ENCODE measurements around the gene TMEM139. TPM values are rescaled to one million over a fixed set of nuclear protein-coding genes. Genes with fewer than 3 reads are reported as not detected.

TMEM139 gene
- total and polyA plus RNA-seq, 4 donors, result 0.59 to 2.2 (median 1.7) TPM

DNA sequence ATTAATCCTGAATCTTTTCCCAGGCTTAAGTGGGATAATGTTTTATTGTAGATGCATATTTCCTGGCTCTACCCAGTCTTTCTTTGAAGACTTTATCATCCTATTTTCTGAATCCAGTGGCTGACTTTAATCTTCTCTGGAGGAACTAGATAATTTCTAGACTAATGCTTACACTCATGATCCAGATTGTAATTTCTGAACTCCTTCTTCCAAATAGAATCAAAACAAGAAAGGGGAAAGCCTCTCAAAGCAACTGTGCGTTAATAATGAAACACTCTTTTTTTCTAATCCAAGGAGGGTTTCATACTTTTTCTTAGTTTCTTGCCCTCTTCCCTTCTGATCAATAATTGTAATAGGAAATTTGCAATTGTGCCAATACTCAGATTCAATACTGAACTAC, 13.5 kb upstream of the TMEM139 start:
- WGBS (ENCODE audit: insufficient coverage), result no CpG with 5 or more reads among the region's 1 CpG
- no peaks in the 10 kb centered on the region for H3K4me1 ChIP-seq (ENCODE audit: control insufficient read depth, insufficient read depth, low read length)
- no peaks in the 10 kb centered on the region for H3K27me3 ChIP-seq (ENCODE audit: control insufficient read depth, insufficient read depth, low read length)
- no peaks in the 10 kb centered on the region for H3K9me3 ChIP-seq (ENCODE audit: control insufficient read depth, insufficient read depth, low read length)
- H3K4me3 ChIP-seq (ENCODE audit: low read depth, low read length), result no peak overlapping the region
- no peak for DNase-seq (ENCODE audit: low read depth in 4 of 6, low spot score in 6 of 6)
- H3K36me3 ChIP-seq (ENCODE audit: control insufficient read depth, insufficient read depth, low read length), result peaks cover 19% of the 10 kb centered on the region
- no peak overlapping the region for H3K27ac ChIP-seq (ENCODE audit: low read depth, low read length)

DNA sequence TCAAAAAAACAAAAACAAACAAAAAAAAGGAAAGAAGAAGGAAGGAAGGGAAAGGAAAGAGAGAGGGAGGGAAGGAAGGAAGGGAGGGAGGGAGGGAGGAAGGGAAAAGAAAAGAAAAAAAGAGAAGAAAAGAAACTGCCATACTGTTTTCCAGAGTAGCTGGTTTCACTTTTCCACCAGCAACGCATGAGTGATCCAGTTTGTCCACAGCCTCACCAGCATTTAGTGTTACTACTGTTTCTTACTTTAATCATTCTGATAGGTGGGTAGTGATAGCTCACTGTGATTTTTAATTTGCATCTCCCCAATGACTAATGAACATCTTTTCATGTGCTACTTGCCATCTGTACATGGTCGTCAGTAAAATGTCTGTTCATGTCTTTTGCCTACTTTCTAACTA, 11.9 kb upstream of the TMEM139 start:
- no CpG with 5 or more reads among the region's 2 CpGs for WGBS (ENCODE audit: insufficient coverage)
- Histone ChIP-seq H3K9me3 (ENCODE audit: control insufficient read depth, insufficient read depth, low read length) (no peaks in the 10 kb centered on the region), H3K27ac (ENCODE audit: low read depth, low read length) (no peak overlapping the region), H3K36me3 (ENCODE audit: control insufficient read depth, insufficient read depth, low read length) (peaks cover 13% of the 10 kb centered on the region), H3K4me1 (ENCODE audit: control insufficient read depth, insufficient read depth, low read length) (no peaks in the 10 kb centered on the region), H3K27me3 (ENCODE audit: control insufficient read depth, insufficient read depth, low read length) (no peaks in the 10 kb centered on the region), H3K4me3 (ENCODE audit: low read depth, low read length) (no peak overlapping the region)
- DNase-seq (ENCODE audit: low read depth in 4 of 6, low spot score in 6 of 6), result no peak

DNA sequence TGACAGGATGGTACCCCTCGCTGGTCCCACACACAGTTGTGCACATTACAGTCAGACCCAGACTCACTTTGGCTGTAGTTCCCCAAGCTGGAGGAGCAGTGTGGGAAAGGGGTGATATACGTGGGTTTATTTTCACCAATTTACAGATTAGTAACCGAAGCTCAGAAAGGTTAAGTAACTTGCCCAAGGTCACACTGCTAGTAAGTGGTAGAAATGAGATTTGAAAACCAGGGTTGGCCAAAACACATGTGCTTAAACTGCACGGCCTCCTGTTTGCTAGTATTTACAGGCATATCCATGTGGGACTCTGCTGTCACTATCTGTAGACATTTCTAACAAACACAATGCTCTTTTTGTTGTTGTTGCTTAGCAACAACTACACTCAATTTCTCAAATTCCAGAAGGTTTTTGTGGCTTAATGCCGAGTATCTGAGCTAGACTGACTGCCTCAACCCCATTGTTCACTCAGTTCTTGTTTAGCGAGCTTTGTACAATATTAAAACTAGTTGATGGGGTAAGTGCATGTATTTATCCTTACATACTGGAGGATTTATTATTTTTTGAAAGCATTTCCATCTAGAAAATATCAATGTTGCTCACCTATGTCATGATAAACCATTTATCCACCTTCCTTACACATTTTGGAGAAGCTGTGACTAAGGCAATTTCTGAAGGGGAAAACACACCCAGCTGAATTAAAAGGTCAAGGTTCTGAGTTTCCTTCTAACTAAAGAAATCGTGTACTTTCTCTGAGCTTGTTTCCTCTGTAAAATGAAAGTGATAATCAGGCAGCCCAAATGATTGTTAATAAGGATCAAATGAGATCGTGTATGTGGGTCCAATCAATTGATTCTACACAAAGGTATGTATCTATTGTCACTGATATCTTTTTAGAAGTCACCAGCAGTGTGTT, 5.3 kb upstream of the TMEM139 start:
- WGBS (ENCODE audit: insufficient coverage), result 13% methylated on average over 1 of the region's 8 CpGs
- Histone ChIP-seq H3K9me3 (ENCODE audit: control insufficient read depth, insufficient read depth, low read length) (no peaks in the 10 kb centered on the region), H3K4me3 (ENCODE audit: low read depth, low read length) (no peak overlapping the region), H3K27me3 (ENCODE audit: control insufficient read depth, insufficient read depth, low read length) (no peaks in the 10 kb centered on the region), H3K36me3 (ENCODE audit: control insufficient read depth, insufficient read depth, low read length) (no peaks in the 10 kb centered on the region), H3K4me1 (ENCODE audit: control insufficient read depth, insufficient read depth, low read length) (no peaks in the 10 kb centered on the region), H3K27ac (ENCODE audit: low read depth, low read length) (peak overlapping the region; percentile 90)
- DNase-seq (ENCODE audit: low read depth in 4 of 6, low spot score in 6 of 6), result peak in 3 of 6 donors; percentile 52 to 90 (median 90)

DNA sequence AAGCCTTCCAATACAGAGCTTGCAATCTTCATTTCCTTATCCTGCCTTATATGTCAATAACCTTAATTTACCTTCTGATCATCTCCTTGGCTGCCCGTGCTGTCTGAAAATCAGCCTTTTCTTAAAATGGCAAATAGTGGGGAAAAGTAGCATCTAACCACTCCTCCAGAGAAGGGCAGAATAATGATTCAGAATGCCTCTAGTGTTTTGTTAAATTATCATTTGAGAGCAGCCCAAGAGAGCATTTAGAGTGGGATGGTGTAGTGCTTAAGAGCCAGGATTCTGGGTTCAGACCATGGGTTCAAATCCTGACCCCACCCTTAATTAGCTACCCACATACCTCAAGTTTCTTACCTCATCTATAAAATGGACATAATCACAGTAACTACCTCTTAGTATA, 4.6 kb upstream of the TMEM139 start:
- H3K27me3 ChIP-seq (ENCODE audit: control insufficient read depth, insufficient read depth, low read length), result no peaks in the 10 kb centered on the region
- H3K27ac ChIP-seq (ENCODE audit: low read depth, low read length), result peak overlapping the region; percentile 90
- H3K9me3 ChIP-seq (ENCODE audit: control insufficient read depth, insufficient read depth, low read length), result no peaks in the 10 kb centered on the region
- no peaks in the 10 kb centered on the region for H3K36me3 ChIP-seq (ENCODE audit: control insufficient read depth, insufficient read depth, low read length)
- DNase-seq (ENCODE audit: low read depth in 4 of 6, low spot score in 6 of 6), result no peak
- H3K4me3 ChIP-seq (ENCODE audit: low read depth, low read length), result no peak overlapping the region
- WGBS (ENCODE audit: insufficient coverage), result no CpG with 5 or more reads among the region's 1 CpG
- H3K4me1 ChIP-seq (ENCODE audit: control insufficient read depth, insufficient read depth, low read length), result peaks cover 6% of the 10 kb centered on the region

DNA sequence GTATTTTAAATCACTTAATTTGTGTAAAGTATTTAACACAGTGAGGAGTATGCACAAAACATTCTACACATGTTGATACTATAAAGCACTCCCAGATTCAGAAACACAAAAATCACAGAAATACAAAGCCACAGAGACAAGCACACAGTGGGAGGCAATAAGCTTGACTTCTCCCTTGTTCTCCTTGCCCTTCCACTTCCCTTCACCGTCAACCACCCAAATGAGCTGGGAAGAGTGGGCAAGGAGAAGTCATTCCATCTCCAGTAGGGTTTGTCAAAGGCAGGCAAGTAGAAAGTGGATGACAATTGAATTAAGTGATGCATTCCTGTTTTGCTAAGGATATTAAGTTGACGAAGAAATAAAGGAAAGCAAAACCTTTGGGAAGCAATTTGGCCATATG, 4.2 kb upstream of the TMEM139 start:
- Histone ChIP-seq H3K27ac (ENCODE audit: low read depth, low read length) (peak overlapping the region; percentile 90), H3K36me3 (ENCODE audit: control insufficient read depth, insufficient read depth, low read length) (no peaks in the 10 kb centered on the region), H3K27me3 (ENCODE audit: control insufficient read depth, insufficient read depth, low read length) (no peaks in the 10 kb centered on the region), H3K9me3 (ENCODE audit: control insufficient read depth, insufficient read depth, low read length) (no peaks in the 10 kb centered on the region), H3K4me3 (ENCODE audit: low read depth, low read length) (no peak overlapping the region), H3K4me1 (ENCODE audit: control insufficient read depth, insufficient read depth, low read length) (peaks cover 9% of the 10 kb centered on the region)
- no peak for DNase-seq (ENCODE audit: low read depth in 4 of 6, low spot score in 6 of 6)
- WGBS (ENCODE audit: insufficient coverage), result no CpG with 5 or more reads among the region's 2 CpGs

DNA sequence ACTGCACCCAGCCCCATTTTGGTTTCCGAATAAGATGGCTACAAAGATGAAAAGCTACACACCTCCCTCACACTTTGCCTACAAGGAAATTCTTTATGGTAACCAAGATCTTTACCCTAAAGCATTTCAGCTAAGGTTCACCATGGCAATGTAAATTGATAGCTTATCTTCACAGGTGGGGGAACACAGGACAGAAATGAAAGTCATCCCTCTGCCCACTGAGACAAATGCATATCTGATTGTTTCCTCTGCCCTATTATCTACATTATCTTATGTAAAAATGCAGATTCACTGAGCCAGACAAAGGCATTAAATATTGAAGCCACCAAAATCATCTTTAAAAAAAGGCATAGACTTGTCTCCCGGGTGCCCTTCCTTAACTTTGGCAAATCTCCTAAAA, 3.2 kb upstream of the TMEM139 start:
- Histone ChIP-seq H3K4me1 (ENCODE audit: control insufficient read depth, insufficient read depth, low read length) (peaks cover 17% of the 10 kb centered on the region), H3K9me3 (ENCODE audit: control insufficient read depth, insufficient read depth, low read length) (no peaks in the 10 kb centered on the region), H3K27ac (ENCODE audit: low read depth, low read length) (peak overlapping the region; percentile 90), H3K4me3 (ENCODE audit: low read depth, low read length) (no peak overlapping the region), H3K36me3 (ENCODE audit: control insufficient read depth, insufficient read depth, low read length) (no peaks in the 10 kb centered on the region), H3K27me3 (ENCODE audit: control insufficient read depth, insufficient read depth, low read length) (no peaks in the 10 kb centered on the region)
- no peak for DNase-seq (ENCODE audit: low read depth in 4 of 6, low spot score in 6 of 6)
- 100% methylated on average over 2 of the region's 2 CpGs for WGBS (ENCODE audit: insufficient coverage)

DNA sequence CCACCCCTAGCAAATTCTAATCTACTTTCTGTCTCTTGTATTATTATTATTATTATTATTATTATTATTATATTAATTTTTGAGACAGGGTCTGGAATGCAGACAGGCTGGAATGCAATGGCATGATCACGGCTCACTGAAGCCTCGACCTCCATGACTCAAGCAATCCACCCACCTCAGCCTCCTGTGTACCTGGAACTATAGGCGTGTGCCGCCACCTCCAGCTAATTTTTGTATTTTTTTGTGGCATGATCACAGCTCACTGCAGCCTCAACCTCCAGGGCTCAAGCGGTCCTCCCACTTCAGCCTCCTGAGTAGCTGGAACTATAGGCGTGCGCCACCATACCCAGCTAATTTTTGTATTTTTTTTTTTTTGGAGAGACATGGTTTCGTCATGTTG, 2.6 kb upstream of the TMEM139 start:
- no peaks in the 10 kb centered on the region for H3K9me3 ChIP-seq (ENCODE audit: control insufficient read depth, insufficient read depth, low read length)
- H3K27ac ChIP-seq (ENCODE audit: low read depth, low read length), result no peak overlapping the region
- 100% methylated on average over 2 of the region's 8 CpGs for WGBS (ENCODE audit: insufficient coverage)
- DNase-seq (ENCODE audit: low read depth in 4 of 6, low spot score in 6 of 6), result no peak
- H3K4me3 ChIP-seq (ENCODE audit: low read depth, low read length), result no peak overlapping the region
- H3K36me3 ChIP-seq (ENCODE audit: control insufficient read depth, insufficient read depth, low read length), result no peaks in the 10 kb centered on the region
- no peaks in the 10 kb centered on the region for H3K27me3 ChIP-seq (ENCODE audit: control insufficient read depth, insufficient read depth, low read length)
- H3K4me1 ChIP-seq (ENCODE audit: control insufficient read depth, insufficient read depth, low read length), result peaks cover 18% of the 10 kb centered on the region

DNA sequence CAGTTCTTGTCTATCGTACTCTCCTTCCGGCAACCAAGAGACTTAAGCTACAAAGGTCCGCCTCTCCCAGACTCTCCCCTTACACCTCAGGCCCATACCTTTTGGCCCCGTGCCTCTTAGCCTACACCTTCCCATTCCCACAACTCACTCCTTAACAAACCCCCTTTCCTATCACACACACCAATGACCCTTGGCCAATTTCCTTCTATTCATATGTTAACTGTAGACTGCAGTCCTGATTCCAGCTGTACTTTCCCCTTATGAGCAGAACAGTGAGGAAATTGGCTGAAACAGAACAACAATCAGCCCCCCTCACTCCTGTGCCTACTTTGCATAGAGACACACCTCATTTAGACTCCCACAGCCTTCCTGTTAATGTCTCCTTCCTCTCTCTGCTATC, 1.4 kb upstream of the TMEM139 start:
- H3K4me3 ChIP-seq (ENCODE audit: low read depth, low read length), result no peak overlapping the region
- H3K36me3 ChIP-seq (ENCODE audit: control insufficient read depth, insufficient read depth, low read length), result no peaks in the 10 kb centered on the region
- peaks cover 26% of the 10 kb centered on the region for H3K4me1 ChIP-seq (ENCODE audit: control insufficient read depth, insufficient read depth, low read length)
- no peaks in the 10 kb centered on the region for H3K27me3 ChIP-seq (ENCODE audit: control insufficient read depth, insufficient read depth, low read length)
- H3K27ac ChIP-seq (ENCODE audit: low read depth, low read length), result no peak overlapping the region
- no peaks in the 10 kb centered on the region for H3K9me3 ChIP-seq (ENCODE audit: control insufficient read depth, insufficient read depth, low read length)
- no peak for DNase-seq (ENCODE audit: low read depth in 4 of 6, low spot score in 6 of 6)
- 81% methylated on average over 4 of the region's 4 CpGs for WGBS (ENCODE audit: insufficient coverage)

DNA sequence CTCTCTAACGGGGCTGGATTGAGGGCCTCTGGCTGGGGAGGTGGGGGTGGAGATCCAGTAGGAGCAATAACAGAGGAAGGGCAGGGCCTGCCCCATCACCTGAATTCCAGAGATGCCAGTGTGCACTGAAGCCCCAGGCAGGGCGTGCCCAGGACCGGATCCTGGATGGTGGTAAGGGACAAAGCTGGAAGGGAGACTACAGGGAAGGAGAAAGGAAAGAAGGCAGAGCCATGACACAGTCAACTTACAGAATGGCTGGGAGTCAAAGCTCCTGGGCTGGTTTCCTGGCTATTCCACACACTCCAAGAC, 666 bp downstream of the TMEM139 start:
- no peak overlapping the region for H3K4me3 ChIP-seq (ENCODE audit: low read depth, low read length)
- H3K4me1 ChIP-seq (ENCODE audit: control insufficient read depth, insufficient read depth, low read length), result peaks cover 32% of the 10 kb centered on the region
- H3K9me3 ChIP-seq (ENCODE audit: control insufficient read depth, insufficient read depth, low read length), result no peaks in the 10 kb centered on the region
- H3K36me3 ChIP-seq (ENCODE audit: control insufficient read depth, insufficient read depth, low read length), result no peaks in the 10 kb centered on the region
- H3K27ac ChIP-seq (ENCODE audit: low read depth, low read length), result peak overlapping the region; percentile 54
- H3K27me3 ChIP-seq (ENCODE audit: control insufficient read depth, insufficient read depth, low read length), result no peaks in the 10 kb centered on the region
- WGBS (ENCODE audit: insufficient coverage), result no CpG with 5 or more reads among the region's 3 CpGs
- no peak for DNase-seq (ENCODE audit: low read depth in 4 of 6, low spot score in 6 of 6)

DNA sequence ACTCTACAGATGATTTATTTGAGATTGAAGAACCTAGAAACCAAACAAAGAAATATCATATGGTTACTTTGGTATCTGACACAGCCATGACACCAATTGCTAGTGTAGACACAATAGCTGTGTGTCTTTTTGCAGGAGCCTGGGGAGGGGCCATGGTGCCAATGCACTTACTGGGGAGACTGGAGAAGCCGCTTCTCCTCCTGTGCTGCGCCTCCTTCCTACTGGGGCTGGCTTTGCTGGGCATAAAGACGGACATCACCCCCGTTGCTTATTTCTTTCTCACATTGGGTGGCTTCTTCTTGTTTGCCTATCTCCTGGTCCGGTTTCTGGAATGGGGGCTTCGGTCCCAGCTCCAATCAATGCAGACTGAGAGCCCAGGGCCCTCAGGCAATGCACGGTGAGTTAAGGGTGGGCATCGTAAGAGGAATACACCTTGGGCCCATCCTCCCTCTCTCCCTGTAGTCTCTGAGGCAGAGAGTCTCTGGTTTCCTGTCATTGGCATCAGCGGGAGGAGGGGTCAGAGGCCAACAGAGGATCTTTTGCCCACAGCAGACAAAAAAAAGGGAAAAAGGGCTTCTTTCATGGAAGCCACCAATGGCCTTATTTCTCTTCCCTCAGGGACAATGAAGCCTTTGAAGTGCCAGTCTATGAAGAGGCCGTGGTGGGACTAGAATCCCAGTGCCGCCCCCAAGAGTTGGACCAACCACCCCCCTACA, 1.2 kb downstream of the TMEM139 start:
- WGBS (ENCODE audit: insufficient coverage), result 95% methylated on average over 9 of the region's 11 CpGs
- H3K9me3 ChIP-seq (ENCODE audit: control insufficient read depth, insufficient read depth, low read length), result no peaks in the 10 kb centered on the region
- H3K4me1 ChIP-seq (ENCODE audit: control insufficient read depth, insufficient read depth, low read length), result peaks cover 36% of the 10 kb centered on the region
- peak overlapping the region; percentile 54 for H3K27ac ChIP-seq (ENCODE audit: low read depth, low read length)
- DNase-seq (ENCODE audit: low read depth in 4 of 6, low spot score in 6 of 6), result no peak
- no peak overlapping the region for H3K4me3 ChIP-seq (ENCODE audit: low read depth, low read length)
- H3K27me3 ChIP-seq (ENCODE audit: control insufficient read depth, insufficient read depth, low read length), result no peaks in the 10 kb centered on the region
- no peaks in the 10 kb centered on the region for H3K36me3 ChIP-seq (ENCODE audit: control insufficient read depth, insufficient read depth, low read length)

Measured in spinal cord (tissue), 10 donors.